Suprapubic skin (tissue), 4 donors: Measurements from ENCODE around the gene IQCM.

Source experiments
- EP300 ChIP-seq: sonication (generic); formaldehyde crosslinking; IDR thresholded peaks from one replicate; pipeline ENCODE4 v1.6.1; 2017; ENCODE audit warnings: antibody characterized with exemption
- POLR2A ChIP-seq, 2 donors: fragments of 450-650 bp; IDR thresholded peaks; one replicate each; pipeline ENCODE4 v1.6.1; 2017; ENCODE audit warnings: antibody characterized with exemption in 2 of 2, mild to moderate bottlenecking in 2 of 2, moderate library complexity in 2 of 2
- POLR2AphosphoS5 ChIP-seq, 3 donors: sonication (generic); formaldehyde crosslinking; IDR thresholded peaks; one replicate each; pipeline ENCODE4 v1.6.1; 2017; ENCODE audit warnings: antibody characterized with exemption in 3 of 3
- TF ChIP-seq, protein P1 (sequence below), 2 donors: fragments of 200-600 bp in 1 of 2; fragments of 450-650 bp in 1 of 2; sonication (generic) in 1 of 2; IDR thresholded peaks; one replicate each; pipeline ENCODE4 v1.5.1; 2016 to 2019; ENCODE audit warnings: antibody characterized with exemption in 2 of 2, mild to moderate bottlenecking in 1 of 2, moderate library complexity in 1 of 2

DNA sequence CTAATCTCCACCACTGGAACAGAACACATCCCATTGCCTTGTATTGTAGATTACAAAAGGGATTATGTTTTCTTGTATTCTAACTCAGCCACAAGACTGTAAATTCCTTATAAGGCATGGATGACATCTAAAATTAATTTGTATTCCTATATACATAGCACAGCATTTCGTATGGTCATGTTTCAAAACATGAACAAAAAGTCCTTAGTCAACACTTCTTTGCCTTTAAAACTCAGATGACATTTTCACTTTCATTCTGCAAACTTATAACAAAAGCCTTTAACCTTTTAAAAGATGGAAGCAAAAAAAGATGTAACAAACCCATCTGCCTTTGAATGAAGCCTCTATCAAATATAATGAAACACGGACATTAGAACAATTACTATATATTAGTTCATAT lies 181.3 kb downstream of the IQCM start:
- TF ChIP-seq, protein P1, sequence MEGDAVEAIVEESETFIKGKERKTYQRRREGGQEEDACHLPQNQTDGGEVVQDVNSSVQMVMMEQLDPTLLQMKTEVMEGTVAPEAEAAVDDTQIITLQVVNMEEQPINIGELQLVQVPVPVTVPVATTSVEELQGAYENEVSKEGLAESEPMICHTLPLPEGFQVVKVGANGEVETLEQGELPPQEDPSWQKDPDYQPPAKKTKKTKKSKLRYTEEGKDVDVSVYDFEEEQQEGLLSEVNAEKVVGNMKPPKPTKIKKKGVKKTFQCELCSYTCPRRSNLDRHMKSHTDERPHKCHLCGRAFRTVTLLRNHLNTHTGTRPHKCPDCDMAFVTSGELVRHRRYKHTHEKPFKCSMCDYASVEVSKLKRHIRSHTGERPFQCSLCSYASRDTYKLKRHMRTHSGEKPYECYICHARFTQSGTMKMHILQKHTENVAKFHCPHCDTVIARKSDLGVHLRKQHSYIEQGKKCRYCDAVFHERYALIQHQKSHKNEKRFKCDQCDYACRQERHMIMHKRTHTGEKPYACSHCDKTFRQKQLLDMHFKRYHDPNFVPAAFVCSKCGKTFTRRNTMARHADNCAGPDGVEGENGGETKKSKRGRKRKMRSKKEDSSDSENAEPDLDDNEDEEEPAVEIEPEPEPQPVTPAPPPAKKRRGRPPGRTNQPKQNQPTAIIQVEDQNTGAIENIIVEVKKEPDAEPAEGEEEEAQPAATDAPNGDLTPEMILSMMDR (IDR thresholded peaks at IDR 0.05) = no peak
- TF ChIP-seq POLR2AphosphoS5 (IDR thresholded peaks at IDR 0.05) (no peak), POLR2A (IDR thresholded peaks at IDR 0.05) (no peak), EP300 (no peak)
